KMS-11 (cell line): ENCODE data around the gene SIRT1.
"Not testable (repeated sequence)": the region's sequence is repeated elsewhere in the genome, so short reads cannot be mapped to it uniquely, and the experiment has no call there.

ENCODE experiments used
- H2AFZ ChIP-seq: fragments of 200-600 bp; sonication (generic); 2 replicates; pipeline ENCODE4 v1.6.1; 2016; ENCODE audit warnings: antibody characterized with exemption, mixed run types, low read depth
- H3K27ac ChIP-seq: fragments of 200-600 bp; sonication (generic); 2 replicates; pipeline ENCODE4 v1.6.1; 2016; ENCODE audit warnings: mild to moderate bottlenecking, mixed run types
- H3K27me3 ChIP-seq: fragments of 200-600 bp; sonication (generic); 2 replicates; pipeline ENCODE4 v1.6.1; 2017; ENCODE audit warnings: mild to moderate bottlenecking, low read depth, mixed run types, moderate library complexity; ENCODE audit not compliant: insufficient read depth
- H3K36me3 ChIP-seq: fragments of 200-600 bp; sonication (generic); 2 replicates; pipeline ENCODE4 v1.6.1; 2017; ENCODE audit warnings: mild to moderate bottlenecking, mixed run types; ENCODE audit not compliant: insufficient read depth
- H3K4me1 ChIP-seq: fragments of 200-600 bp; sonication (generic); 2 replicates; pipeline ENCODE4 v1.6.1; 2016; ENCODE audit warnings: mild to moderate bottlenecking, low read depth, mixed run types; ENCODE audit not compliant: poor library complexity, severe bottlenecking
- H3K4me2 ChIP-seq: fragments of 200-600 bp; sonication (generic); 2 replicates; pipeline ENCODE4 v1.7.0; 2016; ENCODE audit warnings: mild to moderate bottlenecking, mixed run types
- H3K4me3 ChIP-seq: fragments of 200-600 bp; sonication (generic); IDR thresholded peaks from 2 replicates; pipeline ENCODE4 v1.6.1; 2017; ENCODE audit warnings: low read depth, low read length, mixed read lengths; ENCODE audit not compliant: insufficient read depth
- H3K79me2 ChIP-seq: fragments of 200-600 bp; sonication (generic); 2 replicates; pipeline ENCODE4 v1.6.1; 2016; ENCODE audit warnings: low read depth, mixed run types; ENCODE audit not compliant: insufficient read depth
- H3K9ac ChIP-seq: fragments of 200-600 bp; sonication (generic); 2 replicates; pipeline ENCODE4 v1.6.1; 2016; ENCODE audit warnings: mild to moderate bottlenecking, mixed run types
- H4K20me1 ChIP-seq: fragments of 200-600 bp; sonication (generic); 2 replicates; pipeline ENCODE4 v1.6.1; 2016; ENCODE audit warnings: mild to moderate bottlenecking, mixed run types; ENCODE audit not compliant: insufficient read depth
- CTCF ChIP-seq: fragments of 200-600 bp; sonication (generic); conservative IDR thresholded peaks from 2 replicates; pipeline ENCODE4 v1.6.1; 2017; ENCODE audit warnings: low read depth, mild to moderate bottlenecking, antibody characterized with exemption, low read length, moderate library complexity, mixed read lengths

The SIRT1 gene

GRCh38 chr10:67837541-67838314 lies 46.7 kb upstream of the SIRT1 start, which contains the start of gene DNAJC12:
DNAJC12 (minus strand) TSS chr10:67838188; CDS start chr10:67838011, 177 bp downstream.
- no peaks in the 10 kb centered on the region for H3K4me1 ChIP-seq
- no peaks in the 10 kb centered on the region for H3K79me2 ChIP-seq
- no peaks in the 10 kb centered on the region; the same call in 1 of the 2 replicates for H3K36me3 ChIP-seq
- no peak within 1 kb of the TSS; the same call in 1 of the 2 replicates for H3K4me2 ChIP-seq
- H3K27me3 ChIP-seq, result no peaks in the 10 kb centered on the region
- no peak for TF ChIP-seq CTCF
- peak within 1 kb of the TSS; percentile 21; the same call in 1 of the 2 replicates for H2AFZ ChIP-seq
- no peaks in the 10 kb centered on the region for H4K20me1 ChIP-seq
- no peak within 1 kb of the TSS for H3K27ac ChIP-seq
- no peak within 1 kb of the TSS for H3K9ac ChIP-seq
- no peak within 1 kb of the TSS for H3K4me3 ChIP-seq

GRCh38 chr10:67839511-67839910 lies 44.9 kb upstream of the SIRT1 start:
- H3K4me3 ChIP-seq, H3K9ac ChIP-seq, H3K27me3 ChIP-seq, H2AFZ ChIP-seq, H3K4me2 ChIP-seq, H3K4me1 ChIP-seq, H3K27ac ChIP-seq, H3K79me2 ChIP-seq, H3K36me3 ChIP-seq, H4K20me1 ChIP-seq: not testable (repeated sequence)

GRCh38 chr10:67839951-67840350 lies 44.5 kb upstream of the SIRT1 start:
- no peaks in the 10 kb centered on the region for H3K79me2 ChIP-seq
- no peak overlapping the region for H3K4me2 ChIP-seq
- no peaks in the 10 kb centered on the region for H4K20me1 ChIP-seq
- TF ChIP-seq CTCF, result no peak
- H3K36me3 ChIP-seq, result no peaks in the 10 kb centered on the region; the same call in 1 of the 2 replicates
- H3K4me3 ChIP-seq, result no peak overlapping the region
- no peak overlapping the region for H3K9ac ChIP-seq
- H3K27me3 ChIP-seq, result no peaks in the 10 kb centered on the region
- H3K27ac ChIP-seq, result no peak overlapping the region
- no peak overlapping the region for H2AFZ ChIP-seq
- H3K4me1 ChIP-seq, result no peaks in the 10 kb centered on the region

- Histone ChIP-seq H3K4me1 (no peaks in the 10 kb centered on the region), H2AFZ (no peak overlapping the region), H3K9ac (no peak overlapping the region), H3K4me3 (no peak overlapping the region), H3K36me3 (no peaks in the 10 kb centered on the region; the same call in 1 of the 2 replicates), H4K20me1 (no peaks in the 10 kb centered on the region), H3K79me2 (no peaks in the 10 kb centered on the region), H3K4me2 (no peak overlapping the region), H3K27me3 (no peaks in the 10 kb centered on the region), H3K27ac (no peak overlapping the region)
- no peak for TF ChIP-seq CTCF
Observed at GRCh38 chr10:67841737-67842136, 42.7 kb upstream of the SIRT1 start.

- H3K36me3 ChIP-seq, result no peaks in the 10 kb centered on the region
- no peaks in the 10 kb centered on the region for H3K4me1 ChIP-seq
- H3K4me3 ChIP-seq, result no peak overlapping the region
- no peak overlapping the region for H3K4me2 ChIP-seq
- no peak overlapping the region for H2AFZ ChIP-seq
- H4K20me1 ChIP-seq, result no peaks in the 10 kb centered on the region
- no peaks in the 10 kb centered on the region for H3K79me2 ChIP-seq
- H3K9ac ChIP-seq, result no peak overlapping the region
- no peak overlapping the region for H3K27ac ChIP-seq
- no peaks in the 10 kb centered on the region for H3K27me3 ChIP-seq
- TF ChIP-seq CTCF, result no peak
Observed at GRCh38 chr10:67843284-67843683, 41.2 kb upstream of the SIRT1 start.
